Activated CD4-positive, alpha-beta memory T cell treated with anti-CD3 and anti-CD28 coated beads, Interleukin-2, amount 10 ng/mL, durations not matched to agents 7 days and 5 days (primary cell): ENCODE results near the gene FCRL3. TPM values are rescaled to one million over a fixed set of nuclear protein-coding genes. Genes with fewer than 3 reads are reported as not detected.
"Not testable (repeated sequence)": the region's sequence is repeated elsewhere in the genome, so short reads cannot be mapped to it uniquely, and the experiment has no call there.

ENCODE experiments used
- CTCF ChIA-PET: fragments of 350-600 bp; sonication (Branson Sonifier 250); formaldehyde crosslinking; loops from one replicate; lab custom pipeline; 2021; ENCODE audit warnings: antibody characterized with exemption, inconsistent platforms; lab: Charles Lee
- POLR2A ChIA-PET: fragments of 350-600 bp; sonication (Branson Sonifier 250); formaldehyde crosslinking; loops from one replicate; lab custom pipeline; 2021; ENCODE audit warnings: antibody characterized with exemption; lab: Charles Lee
- DNase-seq: peaks from one replicate; pipeline ENCODE4 v3.0.0-alpha.2; 2020
- H3K27ac Mint-ChIP-seq: one replicate; pipeline ENCODE4 v1.8.0; 2021; ENCODE audit warnings: mild to moderate bottlenecking, mixed read lengths
- H3K27me3 Mint-ChIP-seq: one replicate; pipeline ENCODE4 v1.8.0; 2021; ENCODE audit warnings: mixed read lengths
- H3K36me3 Mint-ChIP-seq: one replicate; pipeline ENCODE4 v1.8.0; 2021; ENCODE audit warnings: low read depth, mixed read lengths
- H3K4me1 Mint-ChIP-seq: one replicate; pipeline ENCODE4 v1.8.0; 2021; ENCODE audit warnings: mixed read lengths
- H3K4me3 Mint-ChIP-seq: one replicate; pipeline ENCODE4 v1.8.0; 2021; ENCODE audit warnings: mild to moderate bottlenecking, mixed read lengths
- H3K9me3 Mint-ChIP-seq: one replicate; pipeline ENCODE4 v1.8.0; 2021; ENCODE audit warnings: mixed read lengths
- total RNA-seq, 2 experiments: library from RNA; stranded (reverse); gene quantifications; one replicate each; pipeline ENCODE4 v1.2.3, GENCODE V29; 2021

Gene FCRL3
- under 1 TPM; 0.15 to 0.73 TPM for total RNA-seq

- ChIA-PET CTCF (no interaction called here), POLR2A (no interaction called here)
- H3K4me3 Mint-ChIP-seq: no peak within 1 kb of the TSS
- no peak within 1 kb of the TSS for H3K27ac Mint-ChIP-seq
- peaks cover 8% of the 10 kb centered on the region for H3K27me3 Mint-ChIP-seq
- DNase-seq: no peak
- no peaks in the 10 kb centered on the region for H3K9me3 Mint-ChIP-seq
- no peaks in the 10 kb centered on the region for H3K36me3 Mint-ChIP-seq
- no peaks in the 10 kb centered on the region for H3K4me1 Mint-ChIP-seq
Observed at GRCh38 chr1:157700732-157701131, at the start of gene FCRL3. Gene FCRL3, minus strand, starts transcription at chr1:157700769. Its CDS starts 280 bp downstream, at chr1:157700489.

- ChIA-PET CTCF (no interaction called here), POLR2A (no interaction called here)
- Mint-ChIP-seq H3K4me1 (no peaks in the 10 kb centered on the region), H3K27ac (no peak overlapping the region), H3K27me3 (no peaks in the 10 kb centered on the region), H3K4me3 (no peak overlapping the region), H3K9me3 (no peaks in the 10 kb centered on the region), H3K36me3 (no peaks in the 10 kb centered on the region)
- no peak for DNase-seq
Observed at GRCh38 chr1:157748262-157748817, 47.8 kb upstream of the FCRL3 start.

- Mint-ChIP-seq H3K27me3 (no peaks in the 10 kb centered on the region), H3K9me3 (no peaks in the 10 kb centered on the region), H3K4me3 (no peak overlapping the region), H3K4me1 (no peaks in the 10 kb centered on the region), H3K27ac (no peak overlapping the region), H3K36me3 (no peaks in the 10 kb centered on the region)
- ChIA-PET POLR2A (no interaction called here), CTCF (no interaction called here)
- DNase-seq: no peak
Observed at GRCh38 chr1:157739229-157739901, 38.8 kb upstream of the FCRL3 start.

- H3K9me3 Mint-ChIP-seq, CTCF ChIA-PET, DNase-seq, H3K27me3 Mint-ChIP-seq, POLR2A ChIA-PET, H3K4me1 Mint-ChIP-seq, H3K27ac Mint-ChIP-seq, H3K4me3 Mint-ChIP-seq, H3K36me3 Mint-ChIP-seq: not testable (repeated sequence)
Observed at GRCh38 chr1:157735991-157736390, 35.4 kb upstream of the FCRL3 start.

GRCh38 chr1:157734321-157734720 lies 33.8 kb upstream of the FCRL3 start:
- Mint-ChIP-seq H3K36me3 (no peaks in the 10 kb centered on the region), H3K27ac (no peak overlapping the region), H3K4me3 (no peak overlapping the region), H3K27me3 (no peaks in the 10 kb centered on the region), H3K4me1 (no peaks in the 10 kb centered on the region), H3K9me3 (no peaks in the 10 kb centered on the region)
- ChIA-PET POLR2A (no interaction called here), CTCF (no interaction called here)
- DNase-seq: no peak

GRCh38 chr1:157732755-157733154 lies 32.2 kb upstream of the FCRL3 start:
- Mint-ChIP-seq H3K4me3 (no peak overlapping the region), H3K36me3 (no peaks in the 10 kb centered on the region), H3K27me3 (no peaks in the 10 kb centered on the region), H3K27ac (no peak overlapping the region), H3K9me3 (no peaks in the 10 kb centered on the region), H3K4me1 (no peaks in the 10 kb centered on the region)
- ChIA-PET POLR2A (no interaction called here), CTCF (no interaction called here)
- no peak for DNase-seq

- no peak overlapping the region for H3K4me3 Mint-ChIP-seq
- no peaks in the 10 kb centered on the region for H3K4me1 Mint-ChIP-seq
- ChIA-PET CTCF (no interaction called here), POLR2A (no interaction called here)
- H3K27ac Mint-ChIP-seq: no peak overlapping the region
- DNase-seq: no peak
- H3K27me3 Mint-ChIP-seq: no peaks in the 10 kb centered on the region
- peaks cover 12% of the 10 kb centered on the region for H3K9me3 Mint-ChIP-seq
- no peaks in the 10 kb centered on the region for H3K36me3 Mint-ChIP-seq
Observed at GRCh38 chr1:157725221-157725577, 24.6 kb upstream of the FCRL3 start.

- H3K9me3 Mint-ChIP-seq: peaks cover 12% of the 10 kb centered on the region
- H3K27ac Mint-ChIP-seq: no peak overlapping the region
- no peaks in the 10 kb centered on the region for H3K36me3 Mint-ChIP-seq
- H3K4me3 Mint-ChIP-seq: no peak overlapping the region
- H3K27me3 Mint-ChIP-seq: no peaks in the 10 kb centered on the region
- ChIA-PET CTCF (no interaction called here), POLR2A (no interaction called here)
- DNase-seq: no peak
- H3K4me1 Mint-ChIP-seq: no peaks in the 10 kb centered on the region
Observed at GRCh38 chr1:157724537-157725220, 24.1 kb upstream of the FCRL3 start.

- no peaks in the 10 kb centered on the region for H3K36me3 Mint-ChIP-seq
Observed at GRCh38 chr1:157723157-157723556, 22.6 kb upstream of the FCRL3 start.

GRCh38 chr1:157721985-157722384 lies 21.4 kb upstream of the FCRL3 start:
- Mint-ChIP-seq H3K36me3 (no peaks in the 10 kb centered on the region), H3K4me1 (no peaks in the 10 kb centered on the region), H3K9me3 (peaks cover 12% of the 10 kb centered on the region), H3K27me3 (peaks cover 4% of the 10 kb centered on the region), H3K27ac (no peak overlapping the region), H3K4me3 (no peak overlapping the region)
- no peak for DNase-seq
- CTCF ChIA-PET: no interaction called here
- POLR2A ChIA-PET: no interaction called here

More at GRCh38 chr1:157723157-157723556, 22.6 kb upstream of the FCRL3 start:
- no peak for DNase-seq
- no peaks in the 10 kb centered on the region for H3K27me3 Mint-ChIP-seq
- H3K9me3 Mint-ChIP-seq: peaks cover 12% of the 10 kb centered on the region
- no peaks in the 10 kb centered on the region for H3K4me1 Mint-ChIP-seq
- ChIA-PET CTCF (no interaction called here), POLR2A (no interaction called here)
- H3K27ac Mint-ChIP-seq: no peak overlapping the region
- H3K4me3 Mint-ChIP-seq: no peak overlapping the region

- H3K9me3 Mint-ChIP-seq: no peaks in the 10 kb centered on the region
- no peaks in the 10 kb centered on the region for H3K36me3 Mint-ChIP-seq
- ChIA-PET CTCF (no interaction called here), POLR2A (no interaction called here)
- H3K27ac Mint-ChIP-seq: no peak overlapping the region
- H3K4me1 Mint-ChIP-seq: no peaks in the 10 kb centered on the region
- DNase-seq: no peak
- H3K27me3 Mint-ChIP-seq: peaks cover 5% of the 10 kb centered on the region
- H3K4me3 Mint-ChIP-seq: no peak overlapping the region
Observed at GRCh38 chr1:157715736-157716135, 15.2 kb upstream of the FCRL3 start.

- ChIA-PET CTCF (no interaction called here), POLR2A (no interaction called here)
- no peak for DNase-seq
- Mint-ChIP-seq H3K27ac (no peak overlapping the region), H3K27me3 (no peaks in the 10 kb centered on the region), H3K9me3 (no peaks in the 10 kb centered on the region), H3K4me1 (no peaks in the 10 kb centered on the region), H3K36me3 (no peaks in the 10 kb centered on the region), H3K4me3 (no peak overlapping the region)
Observed at GRCh38 chr1:157711802-157712201, 11.2 kb upstream of the FCRL3 start.

GRCh38 chr1:157704878-157705277 lies 4.3 kb upstream of the FCRL3 start:
- peaks cover 6% of the 10 kb centered on the region for H3K27me3 Mint-ChIP-seq
- DNase-seq: no peak
- H3K4me3 Mint-ChIP-seq: no peak overlapping the region
- CTCF ChIA-PET: no interaction called here
- no peaks in the 10 kb centered on the region for H3K36me3 Mint-ChIP-seq
- H3K27ac Mint-ChIP-seq: no peak overlapping the region
- no peaks in the 10 kb centered on the region for H3K4me1 Mint-ChIP-seq
- POLR2A ChIA-PET: no interaction called here
- H3K9me3 Mint-ChIP-seq: no peaks in the 10 kb centered on the region

GRCh38 chr1:157703981-157704380 lies 3.4 kb upstream of the FCRL3 start:
- no peaks in the 10 kb centered on the region for H3K9me3 Mint-ChIP-seq
- no peak overlapping the region for H3K27ac Mint-ChIP-seq
- no peaks in the 10 kb centered on the region for H3K4me1 Mint-ChIP-seq
- POLR2A ChIA-PET: no interaction called here
- CTCF ChIA-PET: no interaction called here
- H3K4me3 Mint-ChIP-seq: no peak overlapping the region
- H3K36me3 Mint-ChIP-seq: no peaks in the 10 kb centered on the region
- H3K27me3 Mint-ChIP-seq: peaks cover 8% of the 10 kb centered on the region
- no peak for DNase-seq
